Testis (tissue), 3 donors: Measurements from ENCODE around the gene P2RY8. TPM values are rescaled to one million over a fixed set of nuclear protein-coding genes. Genes with fewer than 3 reads are reported as not detected.
"Not testable (repeated sequence)": the region's sequence is repeated elsewhere in the genome, so short reads cannot be mapped to it uniquely, and the experiment has no call there.

Experiments
- DNase-seq: peaks from one replicate; pipeline ENCODE4 v3.0.0-alpha.2; 2019
- H3K27ac ChIP-seq, 2 donors: fragments of 200-600 bp; sonication (generic); one replicate each; pipeline ENCODE4 v1.5.1; 2019
- H3K27me3 ChIP-seq: fragments of 200-600 bp; sonication (generic); one replicate; pipeline ENCODE4 v1.5.1; 2019
- H3K36me3 ChIP-seq: fragments of 200-600 bp; sonication (generic); one replicate; pipeline ENCODE4 v1.5.1; 2017; ENCODE audit warnings: low read depth; ENCODE audit errors: missing control alignments
- H3K4me1 ChIP-seq: fragments of 200-600 bp; sonication (generic); one replicate; pipeline ENCODE4 v1.5.1; 2019
- H3K4me3 ChIP-seq, 2 donors: fragments of 200-600 bp; sonication (generic); one replicate each; pipeline ENCODE4 v1.5.1; 2017 to 2019
- H3K9me3 ChIP-seq: fragments of 200-600 bp; sonication (generic); one replicate; pipeline ENCODE4 v1.5.1; 2017
- CTCF ChIP-seq, 3 experiments: fragments of 450-650 bp in 2 of 3; fragments of 200-600 bp in 1 of 3; sonication (generic) in 1 of 3; IDR thresholded peaks; one replicate each; pipeline ENCODE4 v1.5.1; 2016 to 2019; ENCODE audit warnings: antibody characterized with exemption in 3 of 3, mild to moderate bottlenecking in 2 of 3, moderate library complexity in 1 of 3
- POLR2A ChIP-seq: fragments of 450-650 bp; IDR thresholded peaks from one replicate; pipeline ENCODE4 v1.6.1; 2017; ENCODE audit warnings: antibody characterized with exemption, mild to moderate bottlenecking, moderate library complexity
- WGBS, 2 donors: methylation state at CpG; one replicate each; pipeline ENCODE4 v1.1.5; 2018; 5-methylcytosine and 5-hydroxymethylcytosine counted together
- intact Hi-C: fragments of 100-400 bp; cut with DNase I; formaldehyde crosslinking; loops from one replicate; pipeline ENCODE4 v1.15.1; 2023; ENCODE audit warnings: low total_unique reads
- polyA plus RNA-seq: library from polyadenylated mRNA; stranded (reverse); fragments of 350-450 nt; fragmentation: Illumina TruSeq; extraction: RNeasy Lipid Tissue Mini Kit (QIAGEN cat#74804); gene quantifications from one replicate; pipeline ENCODE4 v1.2.3, GENCODE V29; 2014; ENCODE audit warnings: low read depth, low replicate concordance; ENCODE audit not compliant: insufficient read depth
- total RNA-seq, 2 donors: library from RNA; depleted of rRNA; stranded (reverse); fragments of >200 nt; gene quantifications; one replicate each; pipeline ENCODE4 v1.2.3, GENCODE V29; 2016

P2RY8 gene
- total and polyA plus RNA-seq, 3 donors from 2014 or later = 0.24 to 1.1 (median 0.50) TPM

- TF ChIP-seq CTCF (IDR thresholded peaks at IDR 0.05) (no peak), POLR2A (no peak)
- DNase-seq = no peak
These were observed 52.0 kb downstream of the P2RY8 start for GRCh38 chrX:1485033-1485432.

GRCh38 chrX:1484638-1485019 is 52.4 kb downstream of the P2RY8 start:
- WGBS, 2 donors = 86 to 88% methylated on average over 5 of the region's 5 CpGs
- H3K4me1 ChIP-seq = no peaks in the 10 kb centered on the region
- no peak for DNase-seq
- no peaks in the 10 kb centered on the region for H3K27me3 ChIP-seq
- no peak for TF ChIP-seq CTCF (IDR thresholded peaks at IDR 0.05)
- TF ChIP-seq POLR2A = no peak
- H3K4me3 ChIP-seq = no peak overlapping the region
- no peaks in the 10 kb centered on the region for H3K36me3 ChIP-seq
- no peaks in the 10 kb centered on the region for H3K9me3 ChIP-seq
- intact Hi-C loops = no loop called here
- no peak overlapping the region for H3K27ac ChIP-seq

More at GRCh38 chrX:1485033-1485432, 52.0 kb downstream of the P2RY8 start:
- Histone ChIP-seq H3K27ac (no peak overlapping the region), H3K36me3 (no peaks in the 10 kb centered on the region), H3K4me1 (no peaks in the 10 kb centered on the region), H3K9me3 (no peaks in the 10 kb centered on the region), H3K27me3 (no peaks in the 10 kb centered on the region), H3K4me3 (no peak overlapping the region)
- 86 to 93% methylated on average over 9 of the region's 9 CpGs for WGBS, 2 donors
- intact Hi-C loops = no loop called here

- no peak overlapping the region for H3K27ac ChIP-seq
- no peaks in the 10 kb centered on the region for H3K27me3 ChIP-seq
- no peaks in the 10 kb centered on the region for H3K36me3 ChIP-seq
- H3K4me3 ChIP-seq = no peak overlapping the region
- WGBS, 2 donors = 86 to 89% methylated on average over 15 of the region's 15 CpGs
- no peaks in the 10 kb centered on the region for H3K9me3 ChIP-seq
- no peak for TF ChIP-seq CTCF (IDR thresholded peaks at IDR 0.05)
- TF ChIP-seq POLR2A = no peak
- intact Hi-C loops = no loop called here
- no peak for DNase-seq
- H3K4me1 ChIP-seq = no peaks in the 10 kb centered on the region
These were observed 52.9 kb downstream of the P2RY8 start for GRCh38 chrX:1483843-1484637.

- H3K36me3 ChIP-seq, H3K27ac ChIP-seq, H3K4me3 ChIP-seq, H3K9me3 ChIP-seq, H3K4me1 ChIP-seq, H3K27me3 ChIP-seq, intact Hi-C loops, DNase-seq: not testable (repeated sequence)
- 100% methylated on average over 1 of the region's 2 CpGs for WGBS, 2 donors
These were observed 54.5 kb downstream of the P2RY8 start for GRCh38 chrX:1482530-1482928.

- H3K9me3 ChIP-seq = no peaks in the 10 kb centered on the region
- no peaks in the 10 kb centered on the region for H3K27me3 ChIP-seq
- 19 to 25% methylated on average over 26 of the region's 26 CpGs for WGBS, 2 donors
- no peak overlapping the region for H3K4me3 ChIP-seq
- no peaks in the 10 kb centered on the region for H3K4me1 ChIP-seq
- H3K36me3 ChIP-seq = no peaks in the 10 kb centered on the region
- TF ChIP-seq POLR2A = no peak
- no peak for TF ChIP-seq CTCF (IDR thresholded peaks at IDR 0.05)
- intact Hi-C loops = no loop called here
- peak; percentile 64 for DNase-seq
- no peak overlapping the region for H3K27ac ChIP-seq
These were observed 55.1 kb downstream of the P2RY8 start for GRCh38 chrX:1481636-1482529.
